ENCODE results near the gene PLEK. TPM values are rescaled to one million over a fixed set of nuclear protein-coding genes. Genes with fewer than 3 reads are reported as not detected.

Gene PLEK
- total RNA-seq, 6 experiments from 2014 or later: 0.98 to 14.8 (median 2.4) TPM

DNA sequence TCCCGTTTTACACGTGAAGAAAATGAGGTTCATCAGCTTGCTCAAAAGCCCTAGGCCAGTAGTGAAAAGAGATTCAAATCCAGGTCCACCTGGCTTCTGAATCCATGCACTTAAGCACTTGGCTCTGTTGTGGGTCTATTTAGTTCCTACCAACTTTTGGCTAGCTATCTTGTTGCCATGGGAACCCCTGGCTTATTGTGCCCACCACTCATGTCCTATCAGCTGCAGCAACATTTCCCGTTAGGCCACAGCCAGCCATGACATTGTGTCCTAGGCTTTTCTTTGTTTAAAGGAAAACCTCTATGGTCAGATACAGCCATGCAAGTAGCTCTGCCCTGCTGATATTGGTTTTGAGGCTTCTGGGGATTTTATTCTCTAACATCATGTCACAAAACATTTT is 49.8 kb downstream of the PLEK start:
- ATAC-seq: no peak
- TF ChIP-seq, protein P1, sequence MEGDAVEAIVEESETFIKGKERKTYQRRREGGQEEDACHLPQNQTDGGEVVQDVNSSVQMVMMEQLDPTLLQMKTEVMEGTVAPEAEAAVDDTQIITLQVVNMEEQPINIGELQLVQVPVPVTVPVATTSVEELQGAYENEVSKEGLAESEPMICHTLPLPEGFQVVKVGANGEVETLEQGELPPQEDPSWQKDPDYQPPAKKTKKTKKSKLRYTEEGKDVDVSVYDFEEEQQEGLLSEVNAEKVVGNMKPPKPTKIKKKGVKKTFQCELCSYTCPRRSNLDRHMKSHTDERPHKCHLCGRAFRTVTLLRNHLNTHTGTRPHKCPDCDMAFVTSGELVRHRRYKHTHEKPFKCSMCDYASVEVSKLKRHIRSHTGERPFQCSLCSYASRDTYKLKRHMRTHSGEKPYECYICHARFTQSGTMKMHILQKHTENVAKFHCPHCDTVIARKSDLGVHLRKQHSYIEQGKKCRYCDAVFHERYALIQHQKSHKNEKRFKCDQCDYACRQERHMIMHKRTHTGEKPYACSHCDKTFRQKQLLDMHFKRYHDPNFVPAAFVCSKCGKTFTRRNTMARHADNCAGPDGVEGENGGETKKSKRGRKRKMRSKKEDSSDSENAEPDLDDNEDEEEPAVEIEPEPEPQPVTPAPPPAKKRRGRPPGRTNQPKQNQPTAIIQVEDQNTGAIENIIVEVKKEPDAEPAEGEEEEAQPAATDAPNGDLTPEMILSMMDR (IDR thresholded peaks at IDR 0.05): no peak
- no peak for TF ChIP-seq POLR2A (IDR thresholded peaks at IDR 0.05)
- Histone ChIP-seq H3K9me3 (no peaks in the 10 kb centered on the region), H3K27ac (no peak overlapping the region), H3K4me3 (no peak overlapping the region), H3K4me1 (no peaks in the 10 kb centered on the region), H3K36me3 (no peaks in the 10 kb centered on the region), H3K27me3 (no peaks in the 10 kb centered on the region)
- no peak for DNase-seq
- intact Hi-C loops (cut with DNase I): no loop called here
- 66% methylated on average over 3 of the region's 3 CpGs for WGBS (ENCODE audit: insufficient coverage, low coverage, low lambda C conversion rate, missing lambda C conversion rate)

DNA sequence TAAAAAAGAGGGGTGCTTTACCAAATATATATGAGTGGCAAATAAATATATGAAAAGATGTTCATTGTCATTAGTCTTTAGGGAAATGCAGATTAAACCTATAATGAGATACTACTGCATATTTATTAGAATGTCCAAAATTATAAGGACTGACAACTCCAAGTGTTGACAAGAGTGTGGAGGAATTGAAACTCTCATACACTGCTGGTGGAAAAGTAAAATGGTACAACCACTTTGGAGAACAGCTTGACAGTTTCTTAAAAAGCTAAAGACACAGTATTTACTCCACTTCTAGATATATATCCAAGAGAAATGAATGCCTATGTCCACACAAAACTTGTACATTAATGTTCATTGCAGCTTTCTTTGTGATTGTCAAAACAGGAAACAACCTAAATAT is 50.4 kb downstream of the PLEK start:
- ATAC-seq (no peak), DNase-seq (no peak)
- no peak overlapping the region for H3K4me3 ChIP-seq
- H3K9me3 ChIP-seq: no peaks in the 10 kb centered on the region
- no peaks in the 10 kb centered on the region for H3K27me3 ChIP-seq
- TF ChIP-seq, protein P1 (IDR thresholded peaks at IDR 0.05): no peak
- no peak for TF ChIP-seq POLR2A (IDR thresholded peaks at IDR 0.05)
- intact Hi-C loops (cut with DNase I): no loop called here
- H3K27ac ChIP-seq: no peak overlapping the region
- no peaks in the 10 kb centered on the region for H3K36me3 ChIP-seq
- no peaks in the 10 kb centered on the region for H3K4me1 ChIP-seq

DNA sequence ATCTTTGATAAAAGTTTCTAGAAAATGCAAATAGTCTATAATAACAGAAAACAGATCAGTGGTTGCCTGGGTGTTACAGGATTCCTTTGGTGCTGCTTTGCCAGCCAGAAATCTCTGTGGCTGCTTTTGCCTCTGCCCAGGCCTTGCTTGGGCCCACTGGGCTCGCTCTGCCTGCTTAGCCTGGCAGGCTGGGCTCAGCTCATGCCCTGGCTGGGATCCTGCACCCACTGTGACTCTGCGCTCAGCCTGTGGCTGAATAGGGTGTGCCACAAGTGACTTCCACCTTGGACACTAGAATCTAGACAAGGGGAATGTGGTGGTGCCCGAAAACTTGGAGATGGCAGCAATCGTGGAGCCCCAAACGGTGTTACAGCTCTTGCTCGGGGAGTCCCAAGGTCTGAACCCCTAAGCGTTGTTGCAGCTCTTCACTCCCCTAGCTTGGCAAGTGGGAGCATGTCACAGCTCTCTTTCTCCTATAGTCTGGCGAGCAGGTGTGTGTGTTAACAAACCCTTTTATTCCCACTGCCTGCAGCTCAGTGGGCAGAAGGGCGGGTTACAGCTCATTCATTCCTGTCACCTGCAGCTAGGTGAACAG is 51.1 kb downstream of the PLEK start:
- Histone ChIP-seq H3K36me3 (no peaks in the 10 kb centered on the region), H3K4me3 (no peak overlapping the region), H3K9me3 (no peaks in the 10 kb centered on the region), H3K4me1 (no peaks in the 10 kb centered on the region), H3K27ac (no peak overlapping the region), H3K27me3 (no peaks in the 10 kb centered on the region)
- TF ChIP-seq, protein P1 (IDR thresholded peaks at IDR 0.05): no peak
- no peak for TF ChIP-seq POLR2A (IDR thresholded peaks at IDR 0.05)
- ATAC-seq (no peak), DNase-seq (no peak)
- intact Hi-C loops (cut with DNase I): no loop called here
- WGBS (ENCODE audit: insufficient coverage, low coverage, low lambda C conversion rate, missing lambda C conversion rate): 96% methylated on average over 6 of the region's 9 CpGs

DNA sequence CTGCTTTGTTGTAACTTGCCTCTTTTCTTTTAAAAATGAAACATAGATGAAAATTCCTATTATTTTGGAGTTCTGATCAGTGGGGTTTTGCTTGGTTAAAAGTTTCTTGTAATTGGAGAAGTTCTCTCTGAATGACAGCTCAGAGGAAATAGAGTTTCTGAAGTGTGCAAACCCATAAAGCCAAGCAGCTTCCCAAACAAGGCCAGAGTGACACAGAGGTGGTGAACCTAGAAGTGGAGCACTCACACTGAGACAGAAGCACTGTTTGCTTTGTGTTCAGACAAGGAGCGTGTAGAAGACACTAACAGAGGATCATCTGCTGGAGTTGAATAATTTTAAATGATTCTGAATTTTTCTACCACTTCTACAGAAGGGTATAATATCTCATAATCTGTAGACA is 52.8 kb downstream of the PLEK start:
- ATAC-seq (peak in 1 of 4 donors; percentile 39), DNase-seq (no peak)
- no peaks in the 10 kb centered on the region for H3K9me3 ChIP-seq
- H3K27ac ChIP-seq: no peak overlapping the region
- no peaks in the 10 kb centered on the region for H3K27me3 ChIP-seq
- intact Hi-C loops (cut with DNase I): no loop called here
- H3K36me3 ChIP-seq: no peaks in the 10 kb centered on the region
- H3K4me3 ChIP-seq: no peak overlapping the region
- no peak for TF ChIP-seq POLR2A (IDR thresholded peaks at IDR 0.05)
- H3K4me1 ChIP-seq: no peaks in the 10 kb centered on the region
- WGBS (ENCODE audit: insufficient coverage, low coverage, low lambda C conversion rate, missing lambda C conversion rate): 36% methylated on average over 1 of the region's 1 CpG

DNA sequence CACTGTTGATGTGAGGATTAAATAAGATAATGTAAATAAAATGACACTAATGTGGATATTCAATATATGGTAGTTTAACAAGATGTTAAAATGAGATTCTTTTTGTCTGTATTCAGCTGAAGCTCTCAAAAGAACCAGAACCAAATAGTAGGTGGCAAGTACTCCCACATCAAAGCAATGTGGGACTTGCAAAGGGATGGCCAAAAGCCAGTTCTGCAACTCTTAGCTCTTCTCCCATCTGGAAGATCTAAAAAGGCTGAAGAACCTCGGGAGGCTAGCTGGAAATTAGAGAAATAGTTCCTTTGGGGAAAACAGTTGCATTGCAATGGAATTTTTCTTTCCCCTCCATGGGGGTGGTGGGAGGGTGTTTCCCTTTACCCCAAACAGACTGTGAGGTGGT is 53.3 kb downstream of the PLEK start:
- Histone ChIP-seq H3K4me1 (no peaks in the 10 kb centered on the region), H3K36me3 (no peaks in the 10 kb centered on the region), H3K27ac (no peak overlapping the region), H3K9me3 (no peaks in the 10 kb centered on the region), H3K27me3 (no peaks in the 10 kb centered on the region), H3K4me3 (no peak overlapping the region)
- DNase-seq: no peak
- no peak for TF ChIP-seq POLR2A (IDR thresholded peaks at IDR 0.05)
- TF ChIP-seq, protein P1 (IDR thresholded peaks at IDR 0.05): no peak
- no peak for ATAC-seq
- intact Hi-C loops (cut with DNase I): no loop called here
- 80% methylated on average over 1 of the region's 1 CpG for WGBS (ENCODE audit: insufficient coverage, low coverage, low lambda C conversion rate, missing lambda C conversion rate)

Data from right lobe of liver (tissue), 6 donors.